Mesangial cell (primary cell): Measurements from ENCODE around the gene MSH2. TPM values are rescaled to one million over a fixed set of nuclear protein-coding genes. Genes with fewer than 3 reads are reported as not detected.

Source experiments
- total RNA-seq: library from RNA; depleted of rRNA; stranded (reverse); fragments of >200 nt; gene quantifications from 2 replicates; pipeline ENCODE4 v1.2.3, GENCODE V29; 2015

Gene MSH2
- 9.9 and 23.3 TPM in 2 replicates for total RNA-seq

GRCh38 chr2:47402805-47403608, at the start of gene MSH2:
TSS of gene MSH2 (plus strand) at chr2:47403156. CDS start at chr2:47403192, 36 bp downstream.

Other genes starting within 250 kb of the MSH2 start
- gene STPG4, start 247.8 kb upstream of the MSH2 start, total RNA-seq, result 0.98 TPM in 1 of 2 replicates, not detected in the other
- 238 and 518 TPM in 2 replicates for gene CALM2, start 226.6 kb upstream of the MSH2 start, total RNA-seq
- gene EPCAM, start 33.8 kb upstream of the MSH2 start, total RNA-seq, result 9.5 and 27.8 TPM in 2 replicates
- gene KCNK12, start 167.8 kb downstream of the MSH2 start, total RNA-seq, result 0.13 TPM in 1 of 2 replicates, not detected in the other